Measurements from ENCODE around the gene GTPBP6.

The GTPBP6 gene

GRCh38 chrX:292900-293897 lies 25.4 kb downstream of the GTPBP6 start:
- DNase-seq (ENCODE audit: extremely low read depth, low read depth): no peak
- TF ChIP-seq CTCF (IDR thresholded peaks at IDR 0.05; ENCODE audit: low read depth, low read length, missing control alignments): no peak

GRCh38 chrX:291411-291901 lies 27.1 kb downstream of the GTPBP6 start:
- DNase-seq (ENCODE audit: extremely low read depth, low read depth): no peak
- TF ChIP-seq CTCF (IDR thresholded peaks at IDR 0.05; ENCODE audit: low read depth, low read length, missing control alignments): no peak
- no peak overlapping the region for H3K4me3 ChIP-seq (replicated peaks; ENCODE audit: low read depth, low read length)

More at GRCh38 chrX:292900-293897, 25.4 kb downstream of the GTPBP6 start:
- no peak overlapping the region for H3K4me3 ChIP-seq (replicated peaks; ENCODE audit: low read depth, low read length)

- DNase-seq (ENCODE audit: extremely low read depth, low read depth): no peak
- TF ChIP-seq CTCF (IDR thresholded peaks at IDR 0.05; ENCODE audit: low read depth, low read length, missing control alignments): no peak
- no peak overlapping the region for H3K4me3 ChIP-seq (replicated peaks; ENCODE audit: low read depth, low read length)
Observed at GRCh38 chrX:290476-291166, 28.0 kb downstream of the GTPBP6 start.

GRCh38 chrX:288561-288991 lies 30.0 kb downstream of the GTPBP6 start:
- no peak for TF ChIP-seq CTCF (IDR thresholded peaks at IDR 0.05; ENCODE audit: low read depth, low read length, missing control alignments)

GRCh38 chrX:287670-288069 lies 30.9 kb downstream of the GTPBP6 start:
- no peak for DNase-seq (ENCODE audit: extremely low read depth, low read depth)
- no peak for TF ChIP-seq CTCF (IDR thresholded peaks at IDR 0.05; ENCODE audit: low read depth, low read length, missing control alignments)
- no peak overlapping the region for H3K4me3 ChIP-seq (replicated peaks; ENCODE audit: low read depth, low read length)

More at GRCh38 chrX:288561-288991, 30.0 kb downstream of the GTPBP6 start:
- no peak for DNase-seq (ENCODE audit: extremely low read depth, low read depth)
- no peak overlapping the region for H3K4me3 ChIP-seq (replicated peaks; ENCODE audit: low read depth, low read length)

GRCh38 chrX:285076-285677 lies 33.4 kb downstream of the GTPBP6 start:
- TF ChIP-seq CTCF (IDR thresholded peaks at IDR 0.05; ENCODE audit: low read depth, low read length, missing control alignments): no peak
- no peak for DNase-seq (ENCODE audit: extremely low read depth, low read depth)
- H3K4me3 ChIP-seq (replicated peaks; ENCODE audit: low read depth, low read length): no peak overlapping the region
